HG03159 (cell line): ENCODE data around the gene CEACAM3.

Source experiments
- ATAC-seq: cut with Tn5 transposase; IDR thresholded peaks from one replicate; pipeline ENCODE4 v1.9.1; 2021; ENCODE audit warnings: mild to moderate bottlenecking, moderate library complexity; ENCODE audit not compliant: unreplicated experiment

CEACAM3 gene

GRCh38 chr19:41792513-41793413 lies 3.6 kb upstream of the CEACAM3 start:
- no peak for ATAC-seq

- ATAC-seq = no peak
Observed at GRCh38 chr19:41793414-41793727, 3.0 kb upstream of the CEACAM3 start.

- ATAC-seq = peak; percentile 56
Observed at GRCh38 chr19:41795031-41795461, 1.3 kb upstream of the CEACAM3 start.

GRCh38 chr19:41796901-41797300 lies 514 bp downstream of the CEACAM3 start:
- ATAC-seq = no peak

GRCh38 chr19:41799444-41800000 lies 3.1 kb downstream of the CEACAM3 start:
- ATAC-seq = no peak

GRCh38 chr19:41801031-41801430 lies 4.6 kb downstream of the CEACAM3 start:
- no peak for ATAC-seq

- no peak for ATAC-seq
Observed at GRCh38 chr19:41801792-41802211, 5.4 kb downstream of the CEACAM3 start.

GRCh38 chr19:41802770-41803169 lies 6.4 kb downstream of the CEACAM3 start:
- ATAC-seq = no peak

GRCh38 chr19:41804336-41804735 lies 7.9 kb downstream of the CEACAM3 start:
- ATAC-seq = no peak

- no peak for ATAC-seq
Observed at GRCh38 chr19:41807176-41807575, 10.8 kb downstream of the CEACAM3 start.

GRCh38 chr19:41808663-41809566 lies 12.5 kb downstream of the CEACAM3 start:
- no peak for ATAC-seq

GRCh38 chr19:41810301-41810700 lies 13.9 kb downstream of the CEACAM3 start:
- ATAC-seq = no peak

- ATAC-seq = no peak
Observed at GRCh38 chr19:41811036-41811435, 14.6 kb downstream of the CEACAM3 start.

- ATAC-seq = no peak
Observed at GRCh38 chr19:41811981-41812380, 15.6 kb downstream of the CEACAM3 start.

GRCh38 chr19:41813911-41814310 lies 17.5 kb downstream of the CEACAM3 start:
- no peak for ATAC-seq

GRCh38 chr19:41815301-41815700 lies 18.9 kb downstream of the CEACAM3 start:
- no peak for ATAC-seq

- no peak for ATAC-seq
Observed at GRCh38 chr19:41816761-41817160, 20.4 kb downstream of the CEACAM3 start.

GRCh38 chr19:41821003-41821735 lies 24.8 kb downstream of the CEACAM3 start:
- no peak for ATAC-seq

GRCh38 chr19:41837981-41838708 lies 41.8 kb downstream of the CEACAM3 start:
- ATAC-seq = no peak

- ATAC-seq = no peak
Observed at GRCh38 chr19:41839211-41839610, 42.8 kb downstream of the CEACAM3 start.
